SH-SY5Y (cell line): ENCODE measurements around the gene WFIKKN1.

Source experiments
- GATA2 ChIP-seq: IDR thresholded peaks from 2 replicates; pipeline ENCODE4 v1.6.1; 2011; ENCODE audit warnings: mild to moderate bottlenecking, low read depth, low read length
- GATA3 ChIP-seq: IDR thresholded peaks from 2 replicates; pipeline ENCODE4 v1.6.1; 2011; ENCODE audit warnings: low read depth, mild to moderate bottlenecking, low read length, moderate library complexity

- TF ChIP-seq GATA2 (no peak), GATA3 (no peak)
Observed at GRCh38 chr16:621526-622105, 9.2 kb upstream of the WFIKKN1 start.
